Stomach (tissue), 9 donors: ENCODE results near the gene WIPI1. TPM values are rescaled to one million over a fixed set of nuclear protein-coding genes. Genes with fewer than 3 reads are reported as not detected.

Source experiments
- DNase-seq, 2 donors: peaks; one replicate each; pipeline versions ENCODE4 v3.0.0 to v3.0.0-alpha.2; 2013 to 2019
- H3K27ac ChIP-seq, 5 donors: fragments of 200-600 bp in 4 of 5; sonication (generic) in 4 of 5; one replicate each; pipeline ENCODE4 v1.5.1; 2013 to 2019; ENCODE audit warnings: mild to moderate bottlenecking in 1 of 5, moderate library complexity in 1 of 5
- H3K27me3 ChIP-seq, 3 donors: fragments of 200-600 bp; sonication (generic); one replicate each; pipeline ENCODE4 v1.5.1; 2017 to 2019; ENCODE audit warnings: mixed run types in 1 of 3
- H3K36me3 ChIP-seq, 4 donors: fragments of 200-600 bp; sonication (generic); 1 replicate in 3 of 4; 2 replicates in 1 of 4; pipeline ENCODE4 v1.5.1; 2016 to 2019
- H3K4me1 ChIP-seq, 4 donors: fragments of 200-600 bp; sonication (generic); one replicate each; pipeline ENCODE4 v1.5.1; 2016 to 2019
- H3K4me3 ChIP-seq, 4 donors: fragments of 200-600 bp; sonication (generic) in 3 of 4; one replicate each; pipeline ENCODE4 v1.5.1; 2016 to 2019; ENCODE audit warnings: mild to moderate bottlenecking in 1 of 4
- H3K9me3 ChIP-seq, 4 donors: fragments of 200-600 bp; sonication (generic); one replicate each; pipeline ENCODE4 v1.5.1; 2016 to 2019
- EP300 ChIP-seq: sonication (generic); formaldehyde crosslinking; IDR thresholded peaks from one replicate; pipeline ENCODE4 v1.6.1; 2017; ENCODE audit warnings: antibody characterized with exemption
- POLR2A ChIP-seq, 4 donors: fragments of 450-650 bp; IDR thresholded peaks; one replicate each; pipeline ENCODE4 v1.6.1; 2016; ENCODE audit warnings: antibody characterized with exemption in 4 of 4, control low read depth in 2 of 4, mild to moderate bottlenecking in 1 of 4, moderate library complexity in 1 of 4
- POLR2AphosphoS5 ChIP-seq, 3 donors: sonication (generic); formaldehyde crosslinking; IDR thresholded peaks; one replicate each; pipeline ENCODE4 v1.6.1; 2016; ENCODE audit warnings: antibody characterized with exemption in 3 of 3
- WGBS, 5 donors: extraction: QIAGEN DNeasy Blood & Tissue Kit in 3 of 5; methylation state at CpG; one replicate each; pipeline versions ENCODE4 v1.1.5 to v1.1.7; 2013 to 2018; 5-methylcytosine and 5-hydroxymethylcytosine counted together
- intact Hi-C: fragments of 100-400 bp; cut with DNase I; formaldehyde crosslinking; loops from one replicate; pipeline ENCODE4 v1.15.1; 2023; ENCODE audit warnings: low total_unique reads
- polyA plus RNA-seq, 3 donors: library from polyadenylated mRNA; stranded (reverse); fragments of 200-250 nt; gene quantifications; one replicate each; pipeline ENCODE4 v1.2.3, GENCODE V29; 2013
- total RNA-seq, 5 donors: library from RNA; depleted of rRNA; stranded (reverse); fragments of >200 nt; gene quantifications; one replicate each; pipeline versions ENCODE4 v1.1.0 to v1.2.3, GENCODE V29; 2014 to 2016
- TF ChIP-seq, protein P1 (sequence below), 7 experiments: fragments of 450-650 bp in 4 of 7; fragments of 200-600 bp in 3 of 7; sonication (generic) in 3 of 7; IDR thresholded peaks; one replicate each; pipeline ENCODE4 v1.5.1; 2016 to 2019; ENCODE audit warnings: antibody characterized with exemption in 7 of 7, control low read depth in 2 of 7, mild to moderate bottlenecking in 1 of 7
- donor health status: healthy with polysubstance abuse.
- donor health status: Bipolar disorder and iron deficiency.
- donor health status: healthy.

WIPI1 gene
- total and polyA plus RNA-seq, 8 donors = 8.2 to 99.1 (median 43.2) TPM

DNA sequence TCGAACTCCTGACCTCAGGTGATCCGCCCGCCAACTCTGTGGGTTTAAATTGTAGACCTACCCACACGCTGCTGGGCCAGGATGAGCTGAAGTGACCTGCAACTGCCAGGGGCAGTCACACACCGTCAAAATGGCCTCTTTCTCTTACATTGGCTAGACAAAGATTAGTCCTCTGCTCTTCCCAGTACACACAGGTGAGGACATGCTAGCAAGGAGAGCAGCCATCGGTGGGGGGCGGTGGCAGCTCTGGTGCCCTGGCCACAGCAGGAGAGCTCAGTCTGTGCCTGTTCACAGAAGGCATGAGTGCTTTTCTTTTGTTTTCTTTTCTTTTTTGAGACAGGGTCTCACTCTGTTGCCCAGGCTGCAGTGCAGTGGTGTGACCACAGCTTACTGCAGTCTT, 29.7 kb downstream of the WIPI1 start:
- H3K36me3 ChIP-seq = peaks cover 79 to 100% (median 100%) of the 10 kb centered on the region in 4 donors
- DNase-seq = no peak
- no peak overlapping the region for H3K4me3 ChIP-seq
- no peaks in the 10 kb centered on the region for H3K27me3 ChIP-seq
- no peaks in the 10 kb centered on the region for H3K9me3 ChIP-seq
- TF ChIP-seq, protein P1, sequence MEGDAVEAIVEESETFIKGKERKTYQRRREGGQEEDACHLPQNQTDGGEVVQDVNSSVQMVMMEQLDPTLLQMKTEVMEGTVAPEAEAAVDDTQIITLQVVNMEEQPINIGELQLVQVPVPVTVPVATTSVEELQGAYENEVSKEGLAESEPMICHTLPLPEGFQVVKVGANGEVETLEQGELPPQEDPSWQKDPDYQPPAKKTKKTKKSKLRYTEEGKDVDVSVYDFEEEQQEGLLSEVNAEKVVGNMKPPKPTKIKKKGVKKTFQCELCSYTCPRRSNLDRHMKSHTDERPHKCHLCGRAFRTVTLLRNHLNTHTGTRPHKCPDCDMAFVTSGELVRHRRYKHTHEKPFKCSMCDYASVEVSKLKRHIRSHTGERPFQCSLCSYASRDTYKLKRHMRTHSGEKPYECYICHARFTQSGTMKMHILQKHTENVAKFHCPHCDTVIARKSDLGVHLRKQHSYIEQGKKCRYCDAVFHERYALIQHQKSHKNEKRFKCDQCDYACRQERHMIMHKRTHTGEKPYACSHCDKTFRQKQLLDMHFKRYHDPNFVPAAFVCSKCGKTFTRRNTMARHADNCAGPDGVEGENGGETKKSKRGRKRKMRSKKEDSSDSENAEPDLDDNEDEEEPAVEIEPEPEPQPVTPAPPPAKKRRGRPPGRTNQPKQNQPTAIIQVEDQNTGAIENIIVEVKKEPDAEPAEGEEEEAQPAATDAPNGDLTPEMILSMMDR (IDR thresholded peaks at IDR 0.05) = no peak
- TF ChIP-seq POLR2AphosphoS5 (IDR thresholded peaks at IDR 0.05) = no peak
- TF ChIP-seq EP300 = no peak
- TF ChIP-seq POLR2A (IDR thresholded peaks at IDR 0.05) = no peak
- intact Hi-C loops = no loop called here
- no peaks in the 10 kb centered on the region for H3K4me1 ChIP-seq
- H3K27ac ChIP-seq = no peak overlapping the region
- 92 to 96% (median 94%) methylated on average over 7 of the region's 7 CpGs for WGBS, 5 donors

DNA sequence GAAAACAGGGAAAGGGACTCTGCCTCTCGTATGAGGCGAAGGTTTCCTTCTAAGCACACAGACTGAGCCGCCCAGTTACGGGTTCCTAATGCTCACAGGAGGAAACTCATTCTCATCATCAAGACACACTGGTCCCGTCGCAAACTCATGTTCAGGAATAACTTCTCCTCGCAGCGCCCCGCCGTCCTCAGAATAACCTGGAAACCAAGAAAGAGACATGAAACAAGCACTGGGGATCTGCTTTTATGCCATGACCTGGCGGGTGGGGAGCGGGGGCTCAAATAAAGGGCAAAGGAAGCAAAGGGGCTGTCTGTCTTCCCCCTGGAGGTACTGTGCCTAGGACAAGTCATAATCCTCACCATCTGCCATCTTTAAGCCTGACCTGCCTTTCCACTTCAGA, 31.3 kb downstream of the WIPI1 start:
- H3K27ac ChIP-seq = no peak overlapping the region
- no peak for DNase-seq
- no peaks in the 10 kb centered on the region for H3K27me3 ChIP-seq
- intact Hi-C loops = no loop called here
- no peak overlapping the region for H3K4me3 ChIP-seq
- WGBS, 5 donors = 88 to 97% (median 94%) methylated on average over 11 to 12 of the region's 12 CpGs
- TF ChIP-seq POLR2A (IDR thresholded peaks at IDR 0.05) = no peak
- no peak for TF ChIP-seq POLR2AphosphoS5 (IDR thresholded peaks at IDR 0.05)
- TF ChIP-seq, protein P1 (IDR thresholded peaks at IDR 0.05) = no peak
- no peak for TF ChIP-seq EP300
- H3K9me3 ChIP-seq = no peaks in the 10 kb centered on the region
- H3K4me1 ChIP-seq = no peaks in the 10 kb centered on the region
- peaks cover 67 to 100% (median 100%) of the 10 kb centered on the region in 4 donors for H3K36me3 ChIP-seq

DNA sequence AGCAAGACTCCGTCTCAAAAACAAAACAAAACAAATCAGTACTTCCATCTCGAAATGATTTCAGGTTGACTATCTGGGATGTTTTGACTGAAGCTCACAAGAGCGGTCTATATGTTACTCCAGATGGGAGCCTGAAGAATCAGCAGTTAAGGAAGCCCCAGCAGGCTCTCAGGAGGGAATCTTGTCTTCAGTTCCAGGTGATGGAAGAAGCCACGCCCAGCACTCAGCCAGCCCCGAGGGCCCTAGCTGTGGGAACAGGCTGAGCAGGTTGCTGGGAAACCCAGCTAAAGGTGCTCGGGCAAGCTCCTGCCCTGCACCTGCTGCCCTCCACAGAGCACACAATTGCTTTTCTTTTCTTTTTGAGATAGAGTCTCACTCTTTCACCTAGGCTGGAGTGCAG, 32.4 kb downstream of the WIPI1 start:
- TF ChIP-seq, protein P1 (IDR thresholded peaks at IDR 0.05) = no peak
- TF ChIP-seq EP300 = no peak
- Histone ChIP-seq H3K36me3 (peaks cover 65 to 100% (median 100%) of the 10 kb centered on the region in 4 donors), H3K4me1 (no peaks in the 10 kb centered on the region), H3K9me3 (no peaks in the 10 kb centered on the region), H3K27ac (no peak overlapping the region), H3K27me3 (no peaks in the 10 kb centered on the region), H3K4me3 (no peak overlapping the region)
- intact Hi-C loops = no loop called here
- no peak for DNase-seq
- 64 to 87% (median 74%) methylated on average over 6 of the region's 6 CpGs for WGBS, 5 donors

DNA sequence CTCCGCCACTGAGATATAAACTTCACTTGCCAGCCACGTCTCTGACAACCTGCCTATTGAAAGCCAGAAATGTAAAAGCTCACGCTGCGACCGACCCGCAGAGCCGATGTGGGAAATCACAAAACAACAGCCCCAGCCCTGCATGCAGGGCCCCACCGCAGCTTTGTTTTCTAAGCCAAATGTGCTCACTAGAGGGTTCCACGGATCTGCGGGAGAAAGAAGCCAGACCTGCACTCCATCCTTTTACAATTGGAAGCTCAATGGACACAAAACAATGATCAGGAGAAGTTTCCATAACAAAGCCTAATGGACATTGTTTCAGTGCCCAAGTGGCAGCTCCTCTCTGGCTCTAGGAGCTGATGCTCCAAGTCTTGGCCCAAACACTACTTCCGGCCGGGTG, 33.1 kb downstream of the WIPI1 start:
- TF ChIP-seq EP300 = no peak
- TF ChIP-seq, protein P1 (IDR thresholded peaks at IDR 0.05) = no peak
- no peak for TF ChIP-seq POLR2AphosphoS5 (IDR thresholded peaks at IDR 0.05)
- no peak for TF ChIP-seq POLR2A (IDR thresholded peaks at IDR 0.05)
- H3K27ac ChIP-seq = no peak overlapping the region
- H3K36me3 ChIP-seq = peaks cover 59 to 100% (median 100%) of the 10 kb centered on the region in 4 donors
- H3K9me3 ChIP-seq = no peaks in the 10 kb centered on the region
- no peak for DNase-seq
- H3K4me3 ChIP-seq = no peak overlapping the region
- H3K27me3 ChIP-seq = no peaks in the 10 kb centered on the region
- intact Hi-C loops = no loop called here
- WGBS, 5 donors = 83 to 91% (median 88%) methylated on average over 12 of the region's 12 CpGs
- H3K4me1 ChIP-seq = no peaks in the 10 kb centered on the region
